Urothelium cell line (cell line): Measurements from ENCODE around the gene C2orf92.
"Not testable (repeated sequence)": the region's sequence is repeated elsewhere in the genome, so short reads cannot be mapped to it uniquely, and the experiment has no call there.

Experiments used
- DNase-seq: peaks from one replicate; pipeline ENCODE4 v3.0.0; 2011; ENCODE audit warnings: low spot score, mixed read lengths
- FAIRE-seq: peaks from 2 replicates; lab custom pipeline; 2011; peaks lifted over from hg19 to GRCh38; lab: Jason Lieb, UNC

Gene C2orf92

DNA sequence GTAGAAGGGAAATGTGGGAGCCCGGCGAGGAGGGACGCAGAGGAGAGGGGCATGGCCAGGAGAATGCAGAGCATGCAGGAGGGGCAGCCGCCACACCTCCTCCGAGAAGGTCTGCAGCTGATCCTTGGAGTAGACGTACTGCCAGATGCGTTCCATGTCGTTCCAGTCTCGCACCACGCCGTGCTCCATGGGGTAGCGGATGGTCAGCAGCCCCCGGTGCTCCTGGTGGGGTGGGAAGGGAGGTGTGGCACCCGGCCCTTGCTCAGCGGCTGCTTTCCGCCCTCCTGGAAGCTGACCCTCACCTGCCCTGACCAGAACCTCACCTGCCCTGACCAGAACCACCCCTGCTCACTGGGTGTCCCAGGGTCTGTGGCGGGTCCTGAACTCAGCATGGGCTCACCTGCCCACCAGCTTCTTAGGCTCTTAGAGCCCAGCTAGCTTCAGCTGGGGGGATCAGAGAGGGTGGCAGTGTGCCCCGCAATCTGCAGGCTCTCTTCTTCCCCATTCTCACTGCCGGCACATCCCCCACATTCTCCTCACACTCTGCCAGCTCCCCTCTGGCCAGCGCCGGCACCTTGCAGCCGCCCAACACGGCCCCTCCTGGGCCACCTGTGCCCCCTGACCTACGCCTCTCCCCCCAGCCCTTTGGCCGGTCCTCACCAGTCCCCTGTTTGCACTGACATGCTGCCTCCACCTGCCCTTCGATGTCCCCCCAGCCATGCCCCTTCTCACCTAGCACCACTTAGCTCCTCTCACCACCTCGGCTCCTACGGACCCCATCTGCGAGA lies 10.1 kb upstream of the C2orf92 start:
- FAIRE-seq (no peak), DNase-seq (no peak)

GRCh38 chr2:97660044-97660774 lies 9.3 kb upstream of the C2orf92 start:
- DNase-seq (no peak), FAIRE-seq (no peak)

DNA sequence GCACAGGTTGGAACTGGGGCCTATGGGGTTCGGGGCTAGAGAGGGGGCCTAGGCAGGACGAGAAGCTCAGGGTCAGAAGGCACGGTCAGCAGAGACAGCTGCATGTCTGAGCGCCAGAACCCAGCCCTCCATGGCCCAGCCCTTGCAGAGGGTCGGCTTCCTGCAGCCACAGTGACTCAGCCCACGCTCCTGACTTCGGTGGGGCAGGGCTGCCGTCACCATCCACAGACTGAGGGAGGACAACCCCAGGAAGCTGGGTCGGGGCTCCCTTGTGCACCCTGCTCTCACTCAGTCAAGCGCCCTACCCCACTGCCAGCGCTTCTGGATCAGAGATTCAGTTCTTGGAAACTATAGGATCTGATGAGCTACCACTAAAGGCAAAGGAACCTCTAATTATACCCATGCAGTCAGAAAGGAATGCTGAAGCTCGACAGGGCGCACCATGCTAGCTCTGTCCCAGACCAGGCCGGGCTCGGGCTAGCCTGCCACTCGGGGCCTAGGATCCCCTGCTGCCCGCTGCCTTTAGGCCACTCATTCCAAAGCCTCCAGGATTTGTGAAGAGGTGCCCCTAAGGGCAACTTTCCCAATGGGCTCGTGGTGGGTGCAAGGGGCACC lies 8.6 kb upstream of the C2orf92 start:
- FAIRE-seq (no peak), DNase-seq (no peak)

GRCh38 chr2:97661927-97662326 lies 7.6 kb upstream of the C2orf92 start:
- DNase-seq = no peak
- no peak for FAIRE-seq

GRCh38 chr2:97662386-97662894 lies 7.1 kb upstream of the C2orf92 start:
- DNase-seq = no peak
- FAIRE-seq = no peak

- FAIRE-seq (no peak), DNase-seq (peak; percentile 78)
Measured at GRCh38 chr2:97662895-97663625, 6.5 kb upstream of the C2orf92 start.

DNA sequence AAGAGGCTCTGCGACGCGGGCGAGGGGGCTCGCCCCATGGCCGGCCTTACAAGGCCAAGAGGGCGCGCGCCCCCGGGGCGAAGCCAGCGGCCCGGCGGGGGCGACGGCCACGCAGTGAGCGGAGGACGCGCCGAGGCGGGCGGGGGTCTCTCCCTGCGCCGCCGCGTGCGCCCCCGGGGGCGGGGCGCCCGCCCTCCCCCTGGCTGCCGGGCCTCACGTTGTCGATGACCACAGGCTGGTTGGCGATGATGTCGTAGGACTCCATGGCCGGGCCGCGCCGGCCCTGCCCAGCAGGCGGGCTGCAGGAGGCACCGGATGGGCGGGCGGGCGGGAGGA lies 5.9 kb upstream of the C2orf92 start:
- FAIRE-seq = no peak
- DNase-seq = no peak

- peak; percentile 99 for DNase-seq
- FAIRE-seq = peak; percentile 90
Measured at GRCh38 chr2:97663962-97664635, 5.4 kb upstream of the C2orf92 start, which contains the start of gene ACTR1B. Gene ACTR1B, minus strand, starts transcription at chr2:97664044. Its CDS starts 154 bp downstream, at chr2:97663890.

DNA sequence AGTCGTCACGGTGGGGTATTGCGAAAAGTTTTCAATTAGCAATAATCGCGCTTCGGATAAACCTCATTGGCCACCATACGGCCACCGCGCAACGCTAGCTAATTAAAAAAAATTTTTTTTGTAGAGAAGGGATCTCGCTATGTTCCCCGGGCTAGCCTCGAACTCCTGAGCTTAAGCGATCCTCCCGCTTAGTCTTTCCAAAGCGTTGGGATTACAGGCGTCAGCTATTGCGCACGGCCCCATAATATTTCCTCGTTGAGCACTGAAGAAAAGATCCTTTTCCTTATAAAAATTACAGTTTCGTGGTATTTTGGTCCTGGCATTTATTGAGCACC lies 4.9 kb upstream of the C2orf92 start:
- no peak for FAIRE-seq
- no peak for DNase-seq

DNA sequence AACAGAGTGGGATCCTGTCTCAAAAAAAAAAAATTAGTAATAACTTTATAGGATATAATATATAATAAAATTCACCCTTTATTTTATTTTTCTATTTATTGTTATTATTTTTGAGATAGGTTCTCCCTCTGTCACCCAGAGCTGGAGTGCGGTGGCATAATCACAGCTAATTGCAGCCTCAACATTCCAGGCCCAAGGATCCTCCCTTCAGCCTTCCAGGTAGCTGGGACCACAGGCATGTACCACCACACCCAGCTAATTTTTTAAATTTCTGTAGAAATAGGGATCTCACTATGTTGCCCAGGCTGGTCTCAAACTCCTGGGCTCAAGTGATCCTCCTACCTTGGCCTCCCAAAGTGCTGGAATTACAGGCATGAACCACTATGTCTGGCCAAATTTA lies 958 bp downstream of the C2orf92 start:
- DNase-seq (no peak), FAIRE-seq (no peak)

- no peak for FAIRE-seq
- DNase-seq = no peak
Measured at GRCh38 chr2:97671526-97671925, 2.0 kb downstream of the C2orf92 start.

DNA sequence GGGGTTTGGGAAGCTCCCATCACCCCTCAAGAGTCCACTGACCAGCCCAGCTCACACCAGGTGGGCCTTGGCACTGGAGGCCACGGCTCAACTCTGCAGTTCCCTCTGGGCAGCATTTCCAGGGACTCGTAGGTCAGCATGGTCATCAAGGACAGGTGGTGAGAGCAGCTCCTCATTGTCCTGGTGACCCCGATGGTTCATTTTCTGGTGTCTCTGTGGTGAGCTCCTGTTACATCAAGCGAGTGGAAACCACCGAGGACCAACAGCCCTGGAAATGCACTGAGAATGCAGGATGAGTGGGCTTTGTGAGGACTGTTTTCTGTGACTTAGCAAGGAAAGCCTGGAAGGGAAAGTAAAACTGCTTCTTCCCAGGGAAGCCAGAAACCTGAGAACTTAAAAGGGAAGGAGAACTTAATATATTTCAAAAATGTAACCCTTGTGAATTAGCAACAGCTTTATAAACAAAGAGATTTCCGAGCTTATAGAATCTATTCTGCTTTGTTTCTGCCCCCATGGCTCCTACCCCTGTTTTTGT lies 3.2 kb downstream of the C2orf92 start:
- not testable (repeated sequence) for DNase-seq, FAIRE-seq

GRCh38 chr2:97673182-97673914 lies 3.8 kb downstream of the C2orf92 start:
- DNase-seq (no peak), FAIRE-seq (no peak)

DNA sequence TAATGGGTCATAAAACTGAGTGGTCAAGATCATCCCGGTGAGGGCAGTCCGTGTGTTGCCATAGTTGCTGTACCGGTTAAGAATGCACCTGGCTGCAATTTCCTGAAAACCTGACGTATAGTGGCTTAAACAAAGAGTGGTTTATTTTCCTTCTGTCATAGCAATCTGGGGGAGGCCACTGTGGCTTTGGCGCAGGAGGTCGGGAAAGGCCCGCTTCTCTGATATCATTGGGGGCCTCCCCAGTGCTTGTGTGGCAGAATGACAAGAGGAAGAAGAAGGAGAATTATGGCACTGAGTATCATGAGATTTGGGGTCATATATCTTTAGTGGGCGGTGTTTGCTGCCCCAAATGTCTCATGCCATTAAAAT lies 4.4 kb downstream of the C2orf92 start:
- FAIRE-seq = no peak
- DNase-seq = no peak

DNA sequence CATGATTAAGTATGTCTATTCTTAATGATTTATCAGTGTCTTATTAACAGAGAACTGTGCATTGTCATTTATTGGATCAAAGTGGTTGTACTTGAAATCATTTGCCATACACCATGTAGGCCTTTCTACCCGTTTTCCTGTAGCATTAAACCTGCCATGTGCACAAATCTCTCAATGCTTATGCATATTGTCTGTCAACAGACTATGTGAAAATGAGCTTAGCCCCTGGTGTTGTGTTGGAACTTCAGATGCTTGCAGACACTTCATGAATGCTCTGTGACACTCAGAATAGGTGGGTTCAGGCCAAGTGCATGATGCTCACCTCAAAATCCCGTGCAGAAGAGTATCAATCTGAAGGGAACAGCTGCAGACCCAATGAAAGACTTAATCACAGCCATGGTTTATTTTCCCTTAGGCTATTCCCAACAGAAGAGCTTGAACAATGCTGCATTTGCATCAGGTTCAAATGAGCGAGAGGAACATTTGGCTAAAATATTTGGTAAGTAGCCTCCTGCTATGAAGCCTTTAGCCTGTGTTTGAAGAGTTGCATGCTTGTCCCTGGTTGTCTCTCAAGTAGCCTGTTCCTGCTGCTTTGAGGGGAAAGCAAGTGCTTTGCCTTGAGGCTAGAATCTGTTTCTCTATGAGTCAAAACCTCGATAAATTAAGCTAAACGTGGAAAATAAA lies 6.1 kb downstream of the C2orf92 start:
- DNase-seq = no peak
- no peak for FAIRE-seq

DNA sequence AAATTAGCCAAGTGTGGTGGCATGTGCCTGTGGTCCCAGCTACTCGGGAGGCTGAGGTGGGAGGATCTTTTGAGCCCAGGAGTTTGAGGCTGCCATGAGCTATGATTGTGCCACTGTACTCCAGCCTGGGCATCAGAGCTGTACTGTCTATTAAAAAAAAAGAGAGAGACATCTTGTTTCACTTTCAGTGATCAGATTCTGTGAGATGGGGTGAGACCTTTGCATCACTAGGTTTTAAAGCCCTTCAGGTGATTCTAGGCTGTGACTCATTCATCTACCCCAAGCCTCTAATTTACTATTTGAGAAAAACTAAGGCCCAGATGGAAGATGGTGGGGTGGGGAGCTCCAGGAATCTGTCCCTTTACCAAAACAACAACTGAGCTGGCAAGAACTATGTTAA lies 7.1 kb downstream of the C2orf92 start:
- DNase-seq (no peak), FAIRE-seq (no peak)

DNA sequence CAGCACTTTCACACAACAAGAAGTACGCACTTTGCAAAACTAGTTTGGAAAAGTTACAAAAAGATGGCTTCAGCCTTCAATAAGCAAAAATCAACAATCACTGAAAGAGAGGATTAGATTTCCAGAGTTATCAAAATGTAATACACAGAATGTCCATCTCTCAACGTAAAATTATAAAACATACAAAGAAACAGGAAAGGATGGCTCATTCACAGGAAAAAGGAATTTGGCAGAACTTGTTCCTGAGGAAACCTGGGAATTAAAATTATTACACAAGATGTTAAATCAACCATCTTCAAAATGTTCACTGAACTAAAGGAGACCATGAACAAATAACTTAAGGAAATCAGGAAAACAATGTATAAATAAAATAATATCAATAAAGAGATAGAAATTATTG lies 8.0 kb downstream of the C2orf92 start:
- DNase-seq (no peak), FAIRE-seq (no peak)

DNA sequence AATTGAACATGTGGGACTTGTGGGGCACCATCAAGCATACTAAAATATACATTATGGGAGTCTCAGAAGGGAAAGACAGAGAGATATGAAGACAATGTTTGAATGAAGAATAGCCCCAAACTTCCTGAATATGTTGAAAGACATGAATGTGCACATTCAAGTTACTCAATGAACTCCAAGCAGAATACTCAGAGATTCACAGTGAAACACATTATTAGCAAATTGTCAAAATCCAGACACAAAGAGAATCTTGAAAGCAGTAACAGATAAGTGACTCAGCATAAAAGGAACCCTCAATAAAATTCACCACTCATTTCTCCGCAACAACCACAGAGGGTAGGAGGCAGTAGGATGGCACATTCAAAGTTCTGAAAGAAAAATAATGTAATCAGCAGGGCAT lies 8.8 kb downstream of the C2orf92 start:
- no peak for FAIRE-seq

GRCh38 chr2:97687235-97687634 lies 17.7 kb downstream of the C2orf92 start:
- DNase-seq, FAIRE-seq: not testable (repeated sequence)

More for the DNA sequence above, 8.8 kb downstream of the C2orf92 start:
- DNase-seq = no peak
